A549 (cell line): ENCODE measurements around the gene UBAC2.

Experiments
- CTCF ChIP-seq: fragments of >200 bp; sonication (Bioruptor Twin); formaldehyde crosslinking; IDR thresholded peaks from 3 replicates; pipeline ENCODE4 v1.5.1; 2016
- ESRRA ChIP-seq: fragments of 150-350 bp; IDR thresholded peaks from 2 replicates; pipeline ENCODE4 v1.6.1; 2014; ENCODE audit warnings: mild to moderate bottlenecking, low read length, borderline replicate concordance
- JUN ChIP-seq, 2 experiments: fragments of >200 bp; sonication (Bioruptor Twin); formaldehyde crosslinking; IDR thresholded peaks; 2 replicates in 1 of 2; 3 replicates in 1 of 2; pipeline ENCODE4 v1.6.1; 2016 to 2017
- PBX3 ChIP-seq: IDR thresholded peaks from 2 replicates; pipeline ENCODE4 v1.6.1; 2012
- REST ChIP-seq: fragments of 200-600 bp; sonication (generic); IDR thresholded peaks from 2 replicates; pipeline ENCODE4 v1.6.1; 2016; ENCODE audit warnings: antibody characterized with exemption, mild to moderate bottlenecking, moderate library complexity
- ZFP36 ChIP-seq: fragments of 450-650 bp; IDR thresholded peaks from 2 replicates; pipeline ENCODE4 v1.6.1; 2014; ENCODE audit warnings: borderline replicate concordance; ENCODE audit not compliant: partially characterized antibody

GRCh38 chr13:99254830-99255229 is 54.2 kb downstream of the UBAC2 start:
- TF ChIP-seq CTCF = no peak
- no peak for TF ChIP-seq ZFP36
- TF ChIP-seq REST = no peak
- TF ChIP-seq PBX3 = no peak
- no peak for TF ChIP-seq ESRRA
- TF ChIP-seq JUN (IDR thresholded peaks at IDR 0.05) = no peak
